Loucy (cell line): ENCODE measurements around the gene TGFB1I1.

Source experiments
- EZH2phosphoT487 ChIP-seq: fragments of 200-600 bp; IDR thresholded peaks from 2 replicates; pipeline ENCODE4 v1.6.1; 2018; ENCODE audit warnings: antibody characterized with exemption, mild to moderate bottlenecking, moderate library complexity, borderline replicate concordance
- TF ChIP-seq, protein P1 (sequence below): fragments of 200-600 bp; sonication (generic); conservative IDR thresholded peaks from 2 replicates; pipeline ENCODE4 v1.5.1; 2014; ENCODE audit warnings: mild to moderate bottlenecking, antibody characterized with exemption, low read length

DNA sequence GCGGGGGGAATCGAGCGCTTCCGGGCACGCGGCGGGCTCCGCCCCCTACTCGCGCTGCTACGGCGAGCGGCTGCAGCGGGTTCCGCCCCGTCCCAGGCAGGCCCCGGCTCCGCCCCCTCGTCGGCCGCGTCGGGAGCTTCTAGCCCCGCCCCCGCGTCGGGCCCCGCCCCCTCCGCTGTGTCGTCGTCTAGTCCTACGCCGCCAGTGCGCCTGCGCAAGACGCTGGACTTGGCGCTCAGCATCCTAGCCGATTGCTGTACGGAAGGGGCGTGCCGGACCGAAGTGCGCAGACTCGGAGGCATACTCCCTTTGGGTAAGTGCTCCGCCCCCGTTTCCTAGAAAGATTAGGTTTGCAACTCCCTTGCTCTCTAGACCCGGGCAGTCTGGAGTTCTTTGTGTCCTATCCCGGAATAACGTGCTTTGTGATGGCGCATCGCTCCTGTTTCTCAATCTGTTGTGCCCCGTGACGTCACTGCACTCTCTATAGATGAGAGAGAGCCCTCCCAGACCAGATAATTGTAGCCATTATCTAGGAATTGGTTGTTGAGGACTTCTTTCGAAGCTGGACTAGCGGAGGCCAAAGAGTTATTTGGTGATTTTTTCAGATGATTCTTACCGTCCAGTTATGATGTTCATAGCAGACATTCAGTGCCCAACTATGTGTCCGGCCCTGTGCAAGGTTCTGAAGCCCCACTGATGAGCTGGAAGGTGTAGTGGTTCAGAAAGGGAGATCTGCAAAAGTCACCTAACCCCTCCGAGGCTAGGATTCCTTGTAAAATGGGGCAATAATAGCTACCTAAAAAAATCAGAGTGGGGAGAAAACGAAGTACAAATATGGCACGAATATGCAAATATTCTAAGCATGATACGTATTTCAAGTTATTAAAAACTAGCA is 12.0 kb upstream of the TGFB1I1 start:
- TF ChIP-seq, protein P1, sequence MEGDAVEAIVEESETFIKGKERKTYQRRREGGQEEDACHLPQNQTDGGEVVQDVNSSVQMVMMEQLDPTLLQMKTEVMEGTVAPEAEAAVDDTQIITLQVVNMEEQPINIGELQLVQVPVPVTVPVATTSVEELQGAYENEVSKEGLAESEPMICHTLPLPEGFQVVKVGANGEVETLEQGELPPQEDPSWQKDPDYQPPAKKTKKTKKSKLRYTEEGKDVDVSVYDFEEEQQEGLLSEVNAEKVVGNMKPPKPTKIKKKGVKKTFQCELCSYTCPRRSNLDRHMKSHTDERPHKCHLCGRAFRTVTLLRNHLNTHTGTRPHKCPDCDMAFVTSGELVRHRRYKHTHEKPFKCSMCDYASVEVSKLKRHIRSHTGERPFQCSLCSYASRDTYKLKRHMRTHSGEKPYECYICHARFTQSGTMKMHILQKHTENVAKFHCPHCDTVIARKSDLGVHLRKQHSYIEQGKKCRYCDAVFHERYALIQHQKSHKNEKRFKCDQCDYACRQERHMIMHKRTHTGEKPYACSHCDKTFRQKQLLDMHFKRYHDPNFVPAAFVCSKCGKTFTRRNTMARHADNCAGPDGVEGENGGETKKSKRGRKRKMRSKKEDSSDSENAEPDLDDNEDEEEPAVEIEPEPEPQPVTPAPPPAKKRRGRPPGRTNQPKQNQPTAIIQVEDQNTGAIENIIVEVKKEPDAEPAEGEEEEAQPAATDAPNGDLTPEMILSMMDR, result no peak
- TF ChIP-seq EZH2phosphoT487, result no peak
